Forelimb muscle (tissue), 1 donor: ENCODE data around the gene CAST. TPM values are rescaled to one million over a fixed set of nuclear protein-coding genes. Genes with fewer than 3 reads are reported as not detected.

Source experiments
- DNase-seq: peaks from one replicate; pipeline ENCODE4 v3.0.0-alpha.2; 2013; ENCODE audit warnings: low read depth
- polyA plus RNA-seq: library from polyadenylated mRNA; unstranded; fragments of 120-200 nt; gene quantifications from one replicate; pipeline ENCODE4 v1.2.1, GENCODE V29; 2013; ENCODE audit not compliant: insufficient read length

The CAST gene
- polyA plus RNA-seq, 1 donor: 138 TPM

DNA sequence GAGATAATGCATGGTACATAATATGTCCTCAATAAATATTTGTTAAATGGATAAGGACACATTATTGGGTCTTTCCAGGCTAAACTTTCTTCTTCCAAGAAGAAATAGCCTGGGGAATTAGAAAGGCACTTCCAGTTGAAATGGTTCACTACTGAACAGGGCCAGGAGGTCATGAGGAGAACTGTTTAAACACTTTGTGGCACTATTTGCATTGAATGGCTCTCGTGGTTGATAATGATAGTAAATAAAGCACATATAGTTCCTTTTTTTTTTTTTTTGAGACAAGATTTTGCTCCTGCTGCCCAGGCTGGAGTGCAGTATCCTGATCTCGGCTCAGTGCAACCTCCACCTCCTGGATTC, 19.9 kb upstream of the CAST start:
- no peak for DNase-seq

DNA sequence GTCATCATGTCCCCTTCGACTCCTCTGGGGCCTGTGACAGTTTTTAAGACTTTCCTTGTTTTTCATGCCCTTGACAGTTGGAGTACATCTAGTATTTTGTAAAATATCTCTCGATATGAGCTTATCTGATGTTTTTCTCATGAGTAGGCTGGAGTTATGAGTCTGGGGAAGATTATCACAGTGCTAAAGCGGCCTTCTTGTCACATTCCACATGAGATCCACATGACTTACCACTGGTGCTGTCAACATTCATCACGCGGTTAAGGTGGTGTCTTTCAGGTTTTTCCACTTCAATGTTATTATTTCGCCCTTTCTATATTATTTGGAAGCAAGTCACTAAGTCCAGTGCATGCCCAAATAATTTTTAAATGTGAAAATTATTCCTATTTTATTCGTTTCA, 17.1 kb upstream of the CAST start:
- DNase-seq: no peak

GRCh38 chr5:96648023-96648422, 14.2 kb upstream of the CAST start:
- no peak for DNase-seq

DNA sequence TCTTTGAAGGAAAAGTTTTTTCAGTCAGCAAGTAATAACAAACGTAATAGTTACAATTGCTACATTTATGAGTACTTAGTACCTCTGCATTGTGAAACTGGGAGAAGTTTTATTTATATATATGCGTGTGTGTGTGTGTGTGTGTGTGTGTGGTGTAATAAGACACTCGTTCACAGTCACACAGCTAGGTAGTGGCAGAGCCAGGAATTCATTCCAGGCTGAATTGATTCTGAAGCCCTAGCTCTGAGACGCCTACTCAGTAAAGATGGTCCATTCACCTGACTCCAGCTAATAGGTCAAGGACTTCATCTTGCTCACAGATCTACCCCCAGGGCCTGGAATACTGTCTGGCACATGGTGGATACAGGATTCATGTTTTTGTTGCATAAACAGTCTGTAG, 13.6 kb upstream of the CAST start:
- no peak for DNase-seq

DNA sequence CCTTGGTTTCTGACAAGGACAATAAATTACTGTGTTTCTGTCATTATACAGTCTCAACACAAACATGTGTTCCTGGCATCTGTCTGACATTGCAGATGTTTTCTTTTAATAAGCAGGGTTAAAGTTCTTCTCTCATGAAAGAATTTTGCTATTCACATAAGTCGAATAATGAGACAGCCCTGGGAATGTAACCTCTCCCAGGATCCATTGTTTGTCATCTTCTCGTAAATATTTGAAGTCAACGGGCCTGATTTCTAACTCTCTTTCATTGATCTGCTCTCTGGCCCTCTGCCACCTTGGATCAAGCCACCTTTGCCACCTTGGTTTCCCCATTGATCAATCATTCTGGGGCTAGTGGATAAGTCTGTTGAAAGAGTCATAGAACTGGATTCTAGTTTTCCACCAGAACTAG, 12.9 kb upstream of the CAST start:
- DNase-seq: no peak

DNA sequence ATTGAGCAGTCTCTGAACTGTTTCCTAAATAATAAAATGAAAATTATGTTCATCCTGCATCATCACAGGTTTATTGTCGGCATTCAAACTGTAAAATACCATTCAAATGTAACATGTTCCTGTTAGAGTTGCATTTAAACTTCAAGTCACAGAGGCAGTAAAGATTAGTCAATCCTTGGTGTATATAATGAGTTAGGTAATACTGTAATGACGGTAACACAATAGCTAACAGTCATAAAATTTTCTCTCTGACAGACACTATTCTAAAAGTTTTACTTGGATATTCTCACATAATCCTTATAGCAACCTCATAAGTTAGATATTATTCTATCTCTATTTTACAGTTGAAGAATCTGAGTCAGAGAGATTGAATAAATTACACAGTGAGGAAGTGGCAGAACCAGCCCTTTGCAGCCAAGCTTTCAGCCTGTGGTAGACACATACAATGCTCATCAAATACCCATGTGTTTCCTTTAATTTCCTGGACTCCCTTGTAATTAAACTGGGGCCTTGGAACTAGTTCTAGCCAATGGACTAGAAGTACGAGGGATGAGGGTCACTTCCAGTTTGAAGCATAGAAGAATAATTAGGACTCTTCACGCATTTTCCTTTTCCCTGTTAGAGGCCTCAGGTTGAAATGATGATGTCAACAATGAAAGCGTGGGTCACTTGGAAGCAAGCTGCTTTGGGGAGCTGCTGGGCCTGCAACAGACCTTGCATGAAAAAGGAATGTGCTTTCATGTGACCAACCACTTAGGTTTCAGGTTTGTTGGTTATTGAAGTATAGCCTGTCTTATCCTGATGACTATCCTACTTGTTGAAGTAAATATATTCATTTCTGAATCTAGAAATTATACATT, 12.3 kb upstream of the CAST start:
- DNase-seq: no peak

- DNase-seq: no peak
Measured at GRCh38 chr5:96651047-96651446, 11.1 kb upstream of the CAST start.

- DNase-seq: no peak
Measured at GRCh38 chr5:96651948-96652753, 10.0 kb upstream of the CAST start.

DNA sequence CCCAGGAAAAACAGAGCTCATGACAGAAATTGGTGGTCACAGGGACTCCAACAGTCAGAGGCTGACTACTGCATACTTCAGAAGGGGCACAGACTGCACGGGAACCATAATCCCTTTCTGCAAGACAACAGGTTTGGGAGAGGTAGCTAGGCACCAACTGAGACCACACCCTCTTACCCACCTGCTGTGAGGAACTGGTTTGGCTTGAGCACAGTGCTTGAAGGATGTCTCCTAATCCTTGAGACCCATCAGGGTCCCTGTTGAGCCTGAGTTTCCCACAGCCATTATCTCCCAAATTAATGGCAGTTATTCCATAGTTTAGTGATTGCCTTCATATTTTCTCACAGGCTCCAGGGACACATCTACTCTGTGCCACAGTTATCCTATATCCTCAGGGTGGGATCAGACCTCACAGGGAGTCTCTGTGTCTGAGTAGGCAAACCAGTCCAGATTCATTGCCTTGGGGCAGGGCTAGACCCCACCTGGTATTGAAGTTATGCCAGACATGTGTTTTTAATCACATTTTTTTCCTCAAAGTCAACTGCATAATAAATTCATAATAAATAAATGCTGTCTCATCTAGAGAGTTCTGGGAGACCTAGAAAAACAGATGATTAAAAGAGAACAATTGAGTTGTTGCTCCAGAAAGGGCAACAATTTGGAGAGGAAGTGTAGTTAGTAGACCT, 9.3 kb upstream of the CAST start:
- DNase-seq: no peak

GRCh38 chr5:96654209-96654608, 8.0 kb upstream of the CAST start:
- DNase-seq: no peak

- DNase-seq: no peak
Measured at GRCh38 chr5:96655085-96655484, 7.1 kb upstream of the CAST start.

GRCh38 chr5:96655506-96655905, 6.7 kb upstream of the CAST start:
- no peak for DNase-seq

DNA sequence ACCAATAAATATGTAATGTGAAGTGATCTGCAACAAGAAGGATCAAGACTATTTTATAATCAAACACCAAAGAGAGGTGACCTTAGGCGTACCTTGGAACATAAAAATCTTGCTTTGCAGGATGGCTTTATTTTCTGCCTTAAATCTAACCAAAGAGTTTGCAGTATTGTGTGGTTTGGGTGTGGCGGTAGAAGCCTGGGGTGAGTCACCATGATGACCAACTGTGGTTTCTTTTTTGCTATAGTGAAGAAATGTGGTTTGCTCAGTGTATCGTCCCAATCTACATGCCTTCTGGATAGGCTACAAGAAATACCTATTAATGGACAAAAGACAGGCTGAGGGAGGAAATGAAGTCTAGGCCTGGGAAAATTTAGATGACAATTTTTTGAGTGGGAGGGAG, 5.1 kb upstream of the CAST start:
- DNase-seq: no peak

- DNase-seq: no peak
Measured at GRCh38 chr5:96658272-96658671, 3.9 kb upstream of the CAST start.

DNA sequence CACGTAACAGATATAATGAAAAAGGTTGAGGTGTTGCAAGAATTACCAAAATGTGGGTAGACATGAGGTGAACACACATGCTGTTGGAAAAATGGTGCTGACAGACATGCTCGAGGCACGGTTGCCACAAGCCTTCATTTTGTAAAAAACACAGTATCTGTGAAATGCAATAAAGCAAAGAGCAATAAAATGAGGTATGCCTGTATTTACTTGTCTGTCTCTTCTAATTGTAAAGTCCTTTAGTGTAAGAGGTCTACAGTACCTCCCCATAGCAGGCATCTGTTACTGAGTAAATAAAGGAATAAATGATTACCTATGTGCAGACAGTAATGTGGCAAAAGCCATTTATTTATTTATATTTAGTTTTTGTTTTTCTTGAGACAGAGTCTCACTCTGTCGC, 3.0 kb upstream of the CAST start:
- no peak for DNase-seq

GRCh38 chr5:96660971-96661854, 963 bp upstream of the CAST start:
- no peak for DNase-seq

DNA sequence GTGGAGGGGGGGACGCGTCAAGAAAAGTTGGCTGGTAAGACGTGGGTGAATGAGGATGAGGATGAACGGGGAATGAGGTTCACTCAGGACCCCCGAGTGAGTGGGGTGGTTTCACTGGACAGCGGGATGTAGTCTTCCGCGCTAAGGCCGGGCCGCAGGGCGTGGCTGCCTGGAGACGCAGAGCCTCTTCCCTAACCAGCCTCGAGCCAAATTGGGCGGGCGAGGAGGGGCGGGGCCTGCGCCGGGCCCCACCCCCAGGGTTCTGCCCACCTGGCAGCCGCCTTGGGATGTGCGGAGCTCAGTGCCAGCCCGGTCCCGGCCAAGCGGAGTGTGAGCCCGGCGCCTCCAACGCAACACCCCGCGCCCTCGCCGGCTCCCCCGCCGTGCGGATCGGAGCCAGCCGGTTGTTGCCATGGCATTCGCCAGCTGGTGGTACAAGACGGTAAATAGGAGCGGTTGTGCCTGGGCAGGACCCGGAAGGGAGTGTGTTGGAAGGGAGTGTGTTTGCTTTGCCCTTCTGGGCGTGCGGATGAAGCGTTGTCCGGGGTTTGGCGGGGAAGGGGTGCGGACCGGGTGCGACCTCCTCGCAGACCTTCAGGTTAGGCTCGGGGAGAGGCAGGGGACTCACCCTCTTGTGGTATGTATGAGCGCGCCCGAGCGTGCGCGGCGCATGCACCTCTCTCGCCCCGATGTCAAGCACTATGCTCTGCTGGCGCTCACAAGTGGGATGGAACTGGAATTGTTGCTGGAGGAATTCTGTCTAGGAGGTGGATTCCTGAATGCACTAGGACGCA, 746 bp downstream of the CAST start:
- peak; percentile 43 for DNase-seq

DNA sequence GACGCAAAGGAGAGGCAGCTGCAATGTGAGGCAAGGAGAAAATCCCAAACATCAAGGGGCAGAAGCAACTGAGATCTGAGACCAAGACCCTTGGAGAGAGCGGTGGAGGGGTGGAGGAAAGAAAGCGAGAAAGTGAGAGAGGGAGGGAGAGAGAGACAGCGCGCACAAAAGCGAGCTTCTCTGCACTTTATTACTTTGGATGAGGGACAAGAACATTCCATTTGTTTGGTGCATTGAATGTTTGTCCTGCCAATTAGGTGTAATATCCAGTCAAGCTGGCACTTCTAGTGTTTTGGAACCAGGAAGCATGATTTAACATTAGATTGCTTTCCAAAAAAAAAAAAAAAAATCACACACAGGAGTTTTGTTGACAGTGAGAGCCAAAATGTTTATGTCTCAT, 1.4 kb downstream of the CAST start:
- DNase-seq: no peak

GRCh38 chr5:96664669-96665068, 2.5 kb downstream of the CAST start:
- DNase-seq: no peak

- DNase-seq: no peak
Measured at GRCh38 chr5:96668725-96669124, 6.5 kb downstream of the CAST start.

- no peak for DNase-seq
Measured at GRCh38 chr5:96669909-96670308, 7.7 kb downstream of the CAST start.
